NCI-H446 treated with DMSO at 0.1 percent for 48 hours (cell line): ENCODE data around the gene GCNA.
A peak's percentile ranks its signal among the peaks of the same experiment; 100 is the strongest.

ENCODE experiments used
- DNase-seq: peaks from one replicate; lab custom pipeline; 2025; lab: John Stamatoyannopoulos, UW

Gene GCNA

GRCh38 chrX:71578253-71579135 lies at the start of gene GCNA:
GCNA (plus strand) TSS chrX:71578437; CDS start chrX:71580822, 2,385 bp downstream.
- no peak for DNase-seq

- no peak for DNase-seq
Measured at GRCh38 chrX:71532078-71532752, 46.0 kb upstream of the GCNA start.

GRCh38 chrX:71532753-71533425 lies 45.3 kb upstream of the GCNA start, which contains the start of gene OGT:
OGT (plus strand) TSS chrX:71533104; CDS start chrX:71533300, 196 bp downstream.
- peak; percentile 93 for DNase-seq

GRCh38 chrX:71533516-71533850 lies 44.8 kb upstream of the GCNA start:
- no peak for DNase-seq

GRCh38 chrX:71533851-71534561 lies 44.2 kb upstream of the GCNA start:
- peak; percentile 22 for DNase-seq

- no peak for DNase-seq
Measured at GRCh38 chrX:71534773-71535544, 43.3 kb upstream of the GCNA start.

GRCh38 chrX:71536285-71536684 lies 42.0 kb upstream of the GCNA start:
- no peak for DNase-seq

GRCh38 chrX:71537743-71538142 lies 40.5 kb upstream of the GCNA start:
- DNase-seq, result no peak

- DNase-seq, result no peak
Measured at GRCh38 chrX:71540801-71541200, 37.4 kb upstream of the GCNA start.

GRCh38 chrX:71541210-71542022 lies 36.8 kb upstream of the GCNA start:
- DNase-seq, result no peak

- no peak for DNase-seq
Measured at GRCh38 chrX:71542411-71542810, 35.8 kb upstream of the GCNA start.

- no peak for DNase-seq
Measured at GRCh38 chrX:71542825-71543224, 35.4 kb upstream of the GCNA start.

- peak; percentile 13 for DNase-seq
Measured at GRCh38 chrX:71543316-71543715, 34.9 kb upstream of the GCNA start.

GRCh38 chrX:71545364-71545763 lies 32.9 kb upstream of the GCNA start:
- DNase-seq, result no peak

GRCh38 chrX:71546879-71547278 lies 31.4 kb upstream of the GCNA start:
- no peak for DNase-seq

- no peak for DNase-seq
Measured at GRCh38 chrX:71547339-71547738, 30.9 kb upstream of the GCNA start.

- DNase-seq, result no peak
Measured at GRCh38 chrX:71549986-71550385, 28.3 kb upstream of the GCNA start.

GRCh38 chrX:71550578-71550977 lies 27.7 kb upstream of the GCNA start:
- no peak for DNase-seq

GRCh38 chrX:71556036-71556435 lies 22.2 kb upstream of the GCNA start:
- DNase-seq, result no peak

GRCh38 chrX:71558920-71559319 lies 19.3 kb upstream of the GCNA start:
- no peak for DNase-seq
